Astrocyte (in vitro differentiated cells and primary cell): ENCODE results near the gene ZNF438. TPM values are rescaled to one million over a fixed set of nuclear protein-coding genes. Genes with fewer than 3 reads are reported as not detected.
"Not testable (repeated sequence)": the region's sequence is repeated elsewhere in the genome, so short reads cannot be mapped to it uniquely, and the experiment has no call there.

Experiments
- DNase-seq: peaks from one replicate; pipeline ENCODE4 v3.0.0-alpha.2; 2010; ENCODE audit warnings: low read depth
- FAIRE-seq: peaks from 2 replicates; lab custom pipeline; 2011; peaks lifted over from hg19 to GRCh38; lab: Jason Lieb, UNC
- H2AFZ ChIP-seq: 2 replicates; pipeline ENCODE4 v1.6.0; 2012; ENCODE audit warnings: low read depth, low read length, inconsistent platforms
- H3K27ac ChIP-seq: 2 replicates; pipeline ENCODE4 v1.5.1; 2011; ENCODE audit warnings: low read depth, low read length, inconsistent platforms
- H3K27me3 ChIP-seq: 2 replicates; pipeline ENCODE4 v1.6.0; 2011; ENCODE audit warnings: low read length, inconsistent platforms; ENCODE audit not compliant: insufficient read depth
- H3K36me3 ChIP-seq: 2 replicates; pipeline ENCODE4 v1.5.1; 2011; ENCODE audit warnings: low read length, inconsistent platforms; ENCODE audit not compliant: insufficient read depth
- H3K4me1 ChIP-seq: 2 replicates; pipeline ENCODE4 v1.5.1; 2011; ENCODE audit warnings: low read length, inconsistent platforms; ENCODE audit not compliant: insufficient read depth
- H3K4me2 ChIP-seq: 2 replicates; pipeline ENCODE4 v1.6.0; 2012; ENCODE audit warnings: low read length, inconsistent platforms
- H3K4me3 ChIP-seq: 2 replicates; pipeline ENCODE4 v1.5.1; 2011; ENCODE audit warnings: low read depth, mild to moderate bottlenecking, low read length, inconsistent platforms; ENCODE audit not compliant: insufficient read depth
- H3K79me2 ChIP-seq: 2 replicates; pipeline ENCODE4 v1.6.0; 2012; ENCODE audit warnings: mild to moderate bottlenecking, low read length, inconsistent platforms; ENCODE audit not compliant: insufficient read depth
- H3K9ac ChIP-seq: 2 replicates; pipeline ENCODE4 v1.6.0; 2012; ENCODE audit warnings: mild to moderate bottlenecking, low read length, inconsistent platforms
- H3K9me3 ChIP-seq: 2 replicates; pipeline ENCODE4 v1.5.1; 2012; ENCODE audit warnings: low read depth, mild to moderate bottlenecking, low read length, inconsistent platforms; ENCODE audit not compliant: insufficient read depth
- H4K20me1 ChIP-seq: 2 replicates; pipeline ENCODE4 v1.6.0; 2012; ENCODE audit warnings: low read length, inconsistent platforms; ENCODE audit not compliant: insufficient read depth
- H3K27ac Mint-ChIP-seq: one replicate; pipeline ENCODE4 v1.8.0; 2021; ENCODE audit warnings: mild to moderate bottlenecking, mixed read lengths; ENCODE audit not compliant: unreplicated experiment
- H3K27me3 Mint-ChIP-seq: one replicate; pipeline ENCODE4 v1.8.0; 2021; ENCODE audit warnings: low read depth, mixed read lengths; ENCODE audit not compliant: unreplicated experiment
- H3K36me3 Mint-ChIP-seq: one replicate; pipeline ENCODE4 v1.8.0; 2021; ENCODE audit warnings: low read depth, mixed read lengths; ENCODE audit not compliant: unreplicated experiment
- H3K4me1 Mint-ChIP-seq: one replicate; pipeline ENCODE4 v1.8.0; 2021; ENCODE audit warnings: low read depth, mixed read lengths; ENCODE audit not compliant: unreplicated experiment
- H3K4me3 Mint-ChIP-seq: one replicate; pipeline ENCODE4 v1.8.0; 2021; ENCODE audit warnings: mild to moderate bottlenecking, moderate library complexity, mixed read lengths; ENCODE audit not compliant: unreplicated experiment
- H3K9me3 Mint-ChIP-seq: one replicate; pipeline ENCODE4 v1.8.0; 2021; ENCODE audit warnings: mild to moderate bottlenecking, mixed read lengths; ENCODE audit not compliant: unreplicated experiment
- CTCF ChIP-seq: IDR thresholded peaks from 2 replicates; pipeline ENCODE4 v1.5.1; 2011; ENCODE audit warnings: low read depth, mild to moderate bottlenecking, inconsistent platforms, low read length, moderate library complexity; ENCODE audit not compliant: insufficient read depth
- EZH2 ChIP-seq: IDR thresholded peaks from 2 replicates; pipeline ENCODE4 v1.6.1; 2012; ENCODE audit warnings: mild to moderate bottlenecking, low read length, inconsistent platforms; ENCODE audit not compliant: insufficient read depth
- total RNA-seq: library from RNA; stranded (reverse); gene quantifications from 2 replicates; pipeline ENCODE4 v1.2.1, GENCODE V29; 2021

ZNF438 gene
- total RNA-seq, 1 donor from 2014 or later: 2.2 TPM

- Mint-ChIP-seq H3K36me3 (no peaks in the 10 kb centered on the region), H3K9me3 (no peaks in the 10 kb centered on the region), H3K27ac (no peak overlapping the region), H3K4me1 (peaks cover 6% of the 10 kb centered on the region), H3K4me3 (no peak overlapping the region), H3K27me3 (no peaks in the 10 kb centered on the region)
- FAIRE-seq: peak; percentile 9
- TF ChIP-seq CTCF: no peak
- no peak for TF ChIP-seq EZH2
- Histone ChIP-seq H3K4me2 (no peak overlapping the region), H4K20me1 (no peaks in the 10 kb centered on the region), H3K9ac (no peak overlapping the region), H3K4me1 (no peaks in the 10 kb centered on the region), H3K36me3 (no peaks in the 10 kb centered on the region), H3K79me2 (no peaks in the 10 kb centered on the region), H3K27me3 (no peaks in the 10 kb centered on the region), H3K4me3 (no peak overlapping the region), H2AFZ (no peak overlapping the region), H3K27ac (no peak overlapping the region), H3K9me3 (no peaks in the 10 kb centered on the region)
- DNase-seq: peak; percentile 46
Measured at GRCh38 chr10:31041011-31041410, 9.3 kb upstream of the ZNF438 start.

GRCh38 chr10:31039006-31039405 lies 7.3 kb upstream of the ZNF438 start:
- not testable (repeated sequence) for H3K4me3 ChIP-seq, H3K4me3 Mint-ChIP-seq, H3K9me3 ChIP-seq, H3K36me3 Mint-ChIP-seq, H2AFZ ChIP-seq, FAIRE-seq, H3K9me3 Mint-ChIP-seq, H3K79me2 ChIP-seq, H3K4me2 ChIP-seq, H3K36me3 ChIP-seq, H3K27me3 Mint-ChIP-seq, H3K9ac ChIP-seq, H3K27ac ChIP-seq, H3K27me3 ChIP-seq, H3K27ac Mint-ChIP-seq, DNase-seq, H4K20me1 ChIP-seq
- H3K4me1 ChIP-seq: peaks cover 11% of the 10 kb centered on the region
- H3K4me1 Mint-ChIP-seq: peaks cover 22% of the 10 kb centered on the region

- H3K79me2 ChIP-seq: no peaks in the 10 kb centered on the region
- no peaks in the 10 kb centered on the region for H3K9me3 ChIP-seq
- H3K9me3 Mint-ChIP-seq: no peaks in the 10 kb centered on the region
- H3K4me1 Mint-ChIP-seq: peaks cover 27% of the 10 kb centered on the region
- H3K4me3 Mint-ChIP-seq: no peak overlapping the region
- no peak overlapping the region for H2AFZ ChIP-seq
- peaks cover 13% of the 10 kb centered on the region for H3K4me1 ChIP-seq
- no peak overlapping the region for H3K9ac ChIP-seq
- H3K27me3 ChIP-seq: no peaks in the 10 kb centered on the region
- no peak for TF ChIP-seq EZH2
- no peak for TF ChIP-seq CTCF
- no peak overlapping the region for H3K4me3 ChIP-seq
- FAIRE-seq (no peak), DNase-seq (no peak)
- no peak overlapping the region for H3K4me2 ChIP-seq
- no peaks in the 10 kb centered on the region for H4K20me1 ChIP-seq
- H3K36me3 Mint-ChIP-seq: no peaks in the 10 kb centered on the region
- H3K27ac ChIP-seq: no peak overlapping the region
- H3K27ac Mint-ChIP-seq: no peak overlapping the region
- H3K27me3 Mint-ChIP-seq: no peaks in the 10 kb centered on the region
- no peaks in the 10 kb centered on the region for H3K36me3 ChIP-seq
Measured at GRCh38 chr10:31037749-31038148, 6.1 kb upstream of the ZNF438 start.
